ENCODE results near the gene CXADR. TPM values are rescaled to one million over a fixed set of nuclear protein-coding genes. Genes with fewer than 3 reads are reported as not detected.

CXADR gene
- total RNA-seq, 1 experiment from 2014 or later: 152 TPM

DNA sequence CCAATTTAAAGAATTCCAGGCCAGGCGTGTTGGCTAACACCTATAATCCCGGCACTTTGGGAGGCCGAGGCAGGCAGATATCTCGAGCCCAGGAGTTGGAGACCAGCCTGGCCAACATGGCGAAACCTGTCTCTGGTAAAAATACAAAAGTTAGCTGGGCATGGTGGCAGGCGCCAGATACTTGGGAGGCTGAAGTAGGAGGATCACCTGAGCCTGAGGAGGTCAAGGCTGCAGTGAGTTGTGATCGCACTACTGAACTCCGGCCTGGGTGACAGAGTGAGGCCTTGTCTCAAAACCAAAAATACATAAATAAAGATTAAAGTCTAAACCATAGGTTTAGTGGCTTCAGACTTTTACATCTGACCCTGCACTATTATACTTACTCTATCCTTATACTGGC lies 67.5 kb downstream of the CXADR start:
- H2BK5ac ChIP-seq (ENCODE audit: insufficient read length, low read length): no peak overlapping the region
- no peaks in the 10 kb centered on the region for H3K79me1 ChIP-seq (ENCODE audit: insufficient read depth, low read depth, low read length, poor library complexity, severe bottlenecking)
- H2BK120ac ChIP-seq (ENCODE audit: low read depth, low read length, poor library complexity, severe bottlenecking): no peak overlapping the region
- no peak overlapping the region for H3K23ac ChIP-seq (ENCODE audit: insufficient read length, low read depth, low read length)
- H4K91ac ChIP-seq (ENCODE audit: insufficient read length, low read depth, low read length): no peak overlapping the region
- Mint-ChIP-seq H3K4me1 (peaks cover 4 to 7% of the 10 kb centered on the region in 2 experiments), H3K27me3 (ENCODE audit: low read depth) (no peaks in the 10 kb centered on the region), H3K4me3 (no peak overlapping the region), H3K27ac (no peak overlapping the region), H3K36me3 (ENCODE audit: insufficient read depth in 1 of 3, low read depth in 3 of 3) (peaks cover 0 to 12% (median 4%) of the 10 kb centered on the region in 3 experiments; a peak in 3 of 7 replicates), H3K9me3 (no peaks in the 10 kb centered on the region)
- H2BK12ac ChIP-seq (ENCODE audit: insufficient read length, low read depth, low read length): no peak overlapping the region
- no peaks in the 10 kb centered on the region for H3K79me2 ChIP-seq (ENCODE audit: insufficient read depth, low read length)
- H3K18ac ChIP-seq (ENCODE audit: insufficient read length, low read depth, low read length): no peak overlapping the region
- no peak overlapping the region for H3K27ac ChIP-seq (ENCODE audit: insufficient read length, low read depth, low read length)
- no peaks in the 10 kb centered on the region for H3K9me3 ChIP-seq (ENCODE audit: control insufficient read depth, low read depth, low read length)
- H3K4ac ChIP-seq (ENCODE audit: low read depth, low read length): no peak overlapping the region
- no peak for DNase-seq
- no peaks in the 10 kb centered on the region for H3K4me1 ChIP-seq (ENCODE audit: insufficient read depth, low read length)
- no peak overlapping the region for H4K5ac ChIP-seq (ENCODE audit: insufficient read length, low read depth, low read length)
- H3K9ac ChIP-seq (ENCODE audit: extremely low read depth, insufficient read length, low read length): no peak overlapping the region
- H2AFZ ChIP-seq (ENCODE audit: low read length): no peak overlapping the region
- no CpG with 5 or more reads among the region's 8 CpGs for WGBS (ENCODE audit: extremely low coverage, insufficient read length, low lambda C conversion rate)
- no peak overlapping the region for H3K56ac ChIP-seq (ENCODE audit: insufficient read length, low read depth, low read length)
- TF ChIP-seq CTCF (conservative IDR thresholded peaks at IDR 0.05): no peak
- no peak overlapping the region for H2AK5ac ChIP-seq (ENCODE audit: insufficient read length, low read length)
- H3K4me2 ChIP-seq (ENCODE audit: insufficient read depth, insufficient read length, low read length): no peak overlapping the region
- H3K27me3 ChIP-seq (ENCODE audit: insufficient read depth, low read length): no peaks in the 10 kb centered on the region
- no peaks in the 10 kb centered on the region for H4K20me1 ChIP-seq (ENCODE audit: control insufficient read depth, insufficient read depth, insufficient read length)
- no peak overlapping the region for H2BK15ac ChIP-seq (ENCODE audit: low read depth, low read length)
- no peak overlapping the region for H4K8ac ChIP-seq (replicated peaks; ENCODE audit: insufficient read length, low read depth, low read length)
- H3K14ac ChIP-seq (ENCODE audit: insufficient read depth, low read length): no peak overlapping the region
- H2BK20ac ChIP-seq (ENCODE audit: low read depth, low read length, poor library complexity, severe bottlenecking): no peak overlapping the region
- no peaks in the 10 kb centered on the region for H3K23me2 ChIP-seq (ENCODE audit: insufficient read length, low read depth, low read length, poor library complexity, severe bottlenecking)
- no peak overlapping the region for H3T11ph ChIP-seq (ENCODE audit: low read length)

Measured in H9 (cell line).